ENCODE measurements around the gene BTBD9. TPM values are rescaled to one million over a fixed set of nuclear protein-coding genes. Genes with fewer than 3 reads are reported as not detected.
A peak's percentile ranks its signal among the peaks of the same experiment; 100 is the strongest.

Gene BTBD9
- total and polyA plus RNA-seq, 2 experiments from 2014 or later: 10.0 to 13.7 TPM

DNA sequence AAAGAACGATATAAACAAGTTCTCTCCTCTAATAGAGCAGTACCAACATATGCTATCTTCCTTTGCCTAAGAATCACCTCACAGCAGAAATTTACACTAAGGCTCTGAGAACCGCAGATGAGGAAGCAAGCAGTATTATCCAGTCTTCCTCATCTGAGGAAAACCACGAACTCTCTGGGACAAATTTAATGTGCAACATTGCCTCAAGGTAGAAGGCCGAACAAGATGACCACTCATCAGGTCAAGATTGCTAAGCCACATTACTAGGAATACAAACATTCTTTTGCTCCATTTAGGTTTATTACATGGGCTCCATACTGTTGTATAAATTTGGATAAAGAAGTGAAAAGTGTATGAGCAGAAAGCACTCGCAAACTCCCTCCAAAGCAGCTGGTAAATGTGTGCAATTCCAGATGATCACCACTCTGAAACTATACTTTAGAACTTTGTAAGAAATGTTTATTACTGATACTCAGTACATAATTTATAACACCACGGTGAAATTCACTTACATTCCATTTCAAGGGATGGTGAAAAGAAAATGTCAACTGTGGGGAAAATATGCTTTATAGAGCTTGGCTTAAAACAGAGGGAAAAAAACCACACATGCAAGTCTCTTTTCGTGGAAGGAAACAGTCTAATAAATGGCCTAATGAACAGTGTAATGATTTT is 398.4 kb downstream of the BTBD9 start:
- Histone ChIP-seq H3K4me2 (ENCODE audit: unreplicated experiment) (no peak overlapping the region), H4K20me1 (ENCODE audit: insufficient read depth) (no peaks in the 10 kb centered on the region), H3K36me3 (ENCODE audit: low read depth) (no peaks in the 10 kb centered on the region), H3K9me3 (ENCODE audit: low read depth) (no peaks in the 10 kb centered on the region), H3K27ac (no peak overlapping the region), H3K79me2 (ENCODE audit: insufficient read depth) (no peaks in the 10 kb centered on the region), H3K27me3 (replicated peaks; ENCODE audit: insufficient read depth) (no peaks in the 10 kb centered on the region), H3K4me3 (no peak overlapping the region), H3K9ac (no peak overlapping the region), H3F3A (ENCODE audit: insufficient read depth) (peaks cover 5% of the 10 kb centered on the region; the same call in 1 of the 2 replicates), H2AFZ (no peak overlapping the region), H3K9me2 (ENCODE audit: insufficient read depth) (no peaks in the 10 kb centered on the region), H3K4me1 (ENCODE audit: insufficient read depth) (peaks cover 24% of the 10 kb centered on the region)
- peak; percentile 9 for DNase-seq
- no peak for TF ChIP-seq EZH2phosphoT487 (IDR thresholded peaks at IDR 0.05; ENCODE audit: insufficient read depth, low read depth)
- TF ChIP-seq EZH2 (IDR thresholded peaks at IDR 0.05; ENCODE audit: insufficient read depth, poor library complexity, severe bottlenecking): no peak
- in situ Hi-C loops (cut with MboI): no loop called here
- 60 to 63% methylated on average over 7 of the region's 7 CpGs for WGBS, 2 experiments (ENCODE audit: low coverage in 1 of 2, low lambda C conversion rate in 2 of 2, missing lambda C conversion rate in 2 of 2)

DNA sequence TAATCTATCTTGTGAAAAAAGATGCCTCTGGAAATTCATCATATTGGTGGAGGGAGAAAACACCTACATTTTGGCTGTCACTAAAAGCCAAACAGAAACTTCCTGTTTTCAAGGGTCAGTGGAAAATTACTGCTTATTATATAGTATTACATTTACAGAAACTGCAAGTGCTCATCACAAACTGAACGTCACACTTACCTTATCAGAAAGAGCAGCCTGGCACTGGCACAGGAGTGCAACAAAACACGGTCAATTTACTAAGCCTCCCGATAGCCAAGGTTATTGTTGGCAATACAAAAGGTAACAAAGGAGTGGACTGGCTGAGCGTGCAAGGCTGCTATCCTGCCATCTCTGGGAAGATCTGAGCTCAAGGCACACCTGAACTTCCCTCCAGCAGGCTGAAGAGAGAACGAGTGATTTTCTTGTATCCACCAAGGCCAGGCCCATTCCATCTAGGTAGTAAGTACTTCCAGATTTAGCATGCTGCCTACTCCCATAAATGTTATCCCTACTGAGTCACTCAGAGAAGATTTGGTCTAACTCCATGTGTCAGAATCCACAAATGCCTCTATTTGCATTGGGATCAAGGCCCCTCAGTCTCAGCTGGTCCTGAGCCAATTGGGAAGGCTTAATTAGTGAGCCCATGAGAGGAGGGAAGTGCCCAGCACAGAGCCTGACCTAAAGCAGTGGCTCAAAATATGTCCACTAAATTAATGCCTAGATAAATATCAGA is 399.8 kb downstream of the BTBD9 start:
- peak; percentile 68 for DNase-seq
- Histone ChIP-seq H3K4me3 (no peak overlapping the region), H3K27me3 (replicated peaks; ENCODE audit: insufficient read depth) (no peaks in the 10 kb centered on the region), H3K9me3 (ENCODE audit: low read depth) (no peaks in the 10 kb centered on the region), H3K4me1 (ENCODE audit: insufficient read depth) (peaks cover 24% of the 10 kb centered on the region), H3K79me2 (ENCODE audit: insufficient read depth) (no peaks in the 10 kb centered on the region), H3K9me2 (ENCODE audit: insufficient read depth) (no peaks in the 10 kb centered on the region), H3K27ac (no peak overlapping the region), H3K36me3 (ENCODE audit: low read depth) (no peaks in the 10 kb centered on the region), H2AFZ (no peak overlapping the region), H3F3A (ENCODE audit: insufficient read depth) (peaks cover 5% of the 10 kb centered on the region; the same call in 1 of the 2 replicates), H3K9ac (no peak overlapping the region), H4K20me1 (ENCODE audit: insufficient read depth) (no peaks in the 10 kb centered on the region), H3K4me2 (ENCODE audit: unreplicated experiment) (no peak overlapping the region)
- WGBS, 2 experiments (ENCODE audit: low coverage in 1 of 2, low lambda C conversion rate in 2 of 2, missing lambda C conversion rate in 2 of 2): 63 to 67% methylated on average over 5 of the region's 5 CpGs
- in situ Hi-C loops (cut with MboI): no loop called here
- no peak for TF ChIP-seq EZH2phosphoT487 (IDR thresholded peaks at IDR 0.05; ENCODE audit: insufficient read depth, low read depth)
- no peak for TF ChIP-seq EZH2 (IDR thresholded peaks at IDR 0.05; ENCODE audit: insufficient read depth, poor library complexity, severe bottlenecking)

DNA sequence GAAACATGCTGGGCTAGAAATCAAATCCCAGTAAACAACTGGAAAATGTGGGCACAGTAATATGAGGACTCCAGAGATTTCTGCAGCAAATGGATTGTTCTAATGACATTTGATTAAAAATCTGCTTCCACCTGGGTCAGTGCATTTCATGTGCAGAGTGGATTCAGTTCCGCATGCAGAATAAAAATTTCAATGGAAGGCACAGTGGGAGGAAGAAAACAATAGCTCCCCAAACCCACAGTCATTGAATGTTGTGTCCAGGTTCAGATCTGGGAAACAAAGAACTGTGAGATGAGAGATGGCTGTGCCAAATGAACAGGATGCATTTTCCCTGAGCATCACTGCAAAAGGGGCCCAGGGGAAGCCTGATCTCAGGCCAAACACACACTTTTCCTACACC is 403.1 kb downstream of the BTBD9 start:
- H3K36me3 ChIP-seq (ENCODE audit: low read depth): no peaks in the 10 kb centered on the region
- H3K9me2 ChIP-seq (ENCODE audit: insufficient read depth): no peaks in the 10 kb centered on the region
- no peak for DNase-seq
- TF ChIP-seq EZH2phosphoT487 (IDR thresholded peaks at IDR 0.05; ENCODE audit: insufficient read depth, low read depth): no peak
- no peak for TF ChIP-seq EZH2 (IDR thresholded peaks at IDR 0.05; ENCODE audit: insufficient read depth, poor library complexity, severe bottlenecking)
- peaks cover 5% of the 10 kb centered on the region; the same call in 1 of the 2 replicates for H3F3A ChIP-seq (ENCODE audit: insufficient read depth)
- H3K4me1 ChIP-seq (ENCODE audit: insufficient read depth): peaks cover 22% of the 10 kb centered on the region
- no peak overlapping the region for H3K27ac ChIP-seq
- in situ Hi-C loops (cut with MboI): no loop called here
- H3K79me2 ChIP-seq (ENCODE audit: insufficient read depth): no peaks in the 10 kb centered on the region
- no peak overlapping the region for H3K4me3 ChIP-seq
- H3K9me3 ChIP-seq (ENCODE audit: low read depth): no peaks in the 10 kb centered on the region
- H4K20me1 ChIP-seq (ENCODE audit: insufficient read depth): no peaks in the 10 kb centered on the region
- no peak overlapping the region for H3K4me2 ChIP-seq (ENCODE audit: unreplicated experiment)
- H2AFZ ChIP-seq: no peak overlapping the region
- no peak overlapping the region for H3K9ac ChIP-seq
- H3K27me3 ChIP-seq (replicated peaks; ENCODE audit: insufficient read depth): no peaks in the 10 kb centered on the region
- 94 to 96% methylated on average over 1 of the region's 1 CpG for WGBS, 2 experiments (ENCODE audit: low coverage in 1 of 2, low lambda C conversion rate in 2 of 2, missing lambda C conversion rate in 2 of 2)

DNA sequence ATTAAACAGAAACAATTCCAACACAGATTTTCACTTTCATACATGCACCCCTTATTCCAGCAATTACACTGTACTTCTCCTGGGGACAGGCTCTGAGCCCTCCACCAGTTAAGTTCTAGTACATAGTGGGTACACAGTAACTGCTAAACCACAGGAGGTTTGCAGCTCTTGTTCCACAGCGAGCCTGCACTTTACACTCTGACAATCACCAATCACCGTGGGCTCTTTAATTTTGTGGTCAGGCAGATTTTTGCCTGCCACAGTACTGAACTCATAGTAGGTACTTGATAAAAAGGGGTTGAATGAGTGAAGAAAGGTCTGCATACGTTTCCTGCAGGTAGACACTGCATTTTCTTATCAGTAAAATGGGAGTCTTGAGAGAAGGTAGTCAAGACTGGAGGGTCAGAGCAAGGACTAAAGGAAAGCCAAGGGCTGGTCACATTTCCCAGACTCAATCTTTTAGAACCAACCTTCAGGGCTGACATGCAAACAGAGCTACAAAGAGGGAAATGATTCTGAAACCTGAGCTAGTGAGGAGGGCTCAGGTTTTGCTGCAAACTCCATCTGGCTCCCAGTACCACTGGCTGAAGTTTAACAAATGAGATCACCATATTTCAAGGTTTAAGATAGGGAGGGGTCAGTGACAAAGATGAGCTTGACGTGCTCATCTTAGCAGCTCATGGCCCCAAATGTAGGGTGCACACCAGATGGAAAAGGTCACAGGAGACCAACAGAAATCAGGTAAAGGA is 404.6 kb downstream of the BTBD9 start:
- H3K4me1 ChIP-seq (ENCODE audit: insufficient read depth): peaks cover 7% of the 10 kb centered on the region

More for the DNA sequence above, 404.6 kb downstream of the BTBD9 start:
- no peak overlapping the region for H3K4me2 ChIP-seq (ENCODE audit: unreplicated experiment)
- DNase-seq: no peak
- no peaks in the 10 kb centered on the region for H3K9me2 ChIP-seq (ENCODE audit: insufficient read depth)
- 64 to 66% methylated on average over 4 of the region's 4 CpGs for WGBS, 2 experiments (ENCODE audit: low coverage in 1 of 2, low lambda C conversion rate in 2 of 2, missing lambda C conversion rate in 2 of 2)
- H2AFZ ChIP-seq: no peak overlapping the region
- no peak overlapping the region for H3K9ac ChIP-seq
- no peaks in the 10 kb centered on the region for H3K36me3 ChIP-seq (ENCODE audit: low read depth)
- H4K20me1 ChIP-seq (ENCODE audit: insufficient read depth): no peaks in the 10 kb centered on the region
- no peak overlapping the region for H3K27ac ChIP-seq
- no peaks in the 10 kb centered on the region for H3K9me3 ChIP-seq (ENCODE audit: low read depth)
- H3K4me3 ChIP-seq: no peak overlapping the region
- TF ChIP-seq EZH2phosphoT487 (IDR thresholded peaks at IDR 0.05; ENCODE audit: insufficient read depth, low read depth) (no peak), EZH2 (IDR thresholded peaks at IDR 0.05; ENCODE audit: insufficient read depth, poor library complexity, severe bottlenecking) (no peak)
- no peaks in the 10 kb centered on the region for H3K27me3 ChIP-seq (replicated peaks; ENCODE audit: insufficient read depth)
- in situ Hi-C loops (cut with MboI): no loop called here
- peaks cover under 1% of the 10 kb centered on the region; the same call in 1 of the 2 replicates for H3F3A ChIP-seq (ENCODE audit: insufficient read depth)
- H3K79me2 ChIP-seq (ENCODE audit: insufficient read depth): no peaks in the 10 kb centered on the region

Data from GM23248 (cell line).